Adrenal gland (tissue), 12 donors: Measurements from ENCODE around the gene LCN1. TPM values are rescaled to one million over a fixed set of nuclear protein-coding genes. Genes with fewer than 3 reads are reported as not detected.

Experiments used
- DNase-seq, 7 donors: peaks; one replicate each; pipeline ENCODE4 v3.0.0-alpha.2; 2019 to 2020
- H3K27ac ChIP-seq, 5 donors: fragments of 200-600 bp; sonication (generic) in 4 of 5; 1 replicate in 3 of 5; 2 replicates in 2 of 5; pipeline versions ENCODE4 v1.5.1 to v1.8.0; 2016 to 2020; ENCODE audit warnings: mild to moderate bottlenecking in 1 of 5
- H3K27me3 ChIP-seq: fragments of 200-600 bp; 2 replicates; pipeline ENCODE4 v1.8.0; 2021
- H3K36me3 ChIP-seq, 2 donors: fragments of 200-600 bp; replicated peaks in 1 of 2; 1 replicate in 1 of 2; 2 replicates in 1 of 2; pipeline versions ENCODE4 v1.5.1 to v1.8.0; 2018 to 2022
- H3K4me1 ChIP-seq, 2 donors: fragments of 200-600 bp; replicated peaks in 1 of 2; 1 replicate in 1 of 2; 2 replicates in 1 of 2; pipeline versions ENCODE4 v1.5.1 to v1.8.0; 2018 to 2021
- H3K4me3 ChIP-seq, 4 donors: fragments of 200-600 bp; sonication (generic) in 3 of 4; one replicate each; pipeline ENCODE4 v1.5.1; 2016 to 2018
- H3K9me3 ChIP-seq, 3 donors: fragments of 200-600 bp; sonication (generic) in 1 of 3; replicated peaks in 1 of 3; 1 replicate in 2 of 3; 2 replicates in 1 of 3; pipeline versions ENCODE4 v1.5.1 to v1.8.0; 2016 to 2021
- POLR2A ChIP-seq, 2 donors: fragments of 450-650 bp; IDR thresholded peaks; one replicate each; pipeline ENCODE4 v1.6.1; 2017; ENCODE audit warnings: antibody characterized with exemption in 2 of 2, mild to moderate bottlenecking in 2 of 2, moderate library complexity in 1 of 2
- WGBS, 4 donors: extraction: QIAGEN DNeasy Blood & Tissue Kit in 2 of 4; methylation state at CpG; one replicate each; pipeline versions ENCODE4 v1.1.5 to v1.1.7; 2013 to 2017; 5-methylcytosine and 5-hydroxymethylcytosine counted together
- intact Hi-C, 2 donors: fragments of 100-400 bp; cut with DNase I; formaldehyde crosslinking; loops; one replicate each; pipeline versions ENCODE4 v1.14.1 to v1.15.0; 2022 to 2023
- polyA plus RNA-seq, 3 donors: library from polyadenylated mRNA; stranded (reverse); fragments of 200-250 nt in 2 of 3; fragments of 350-450 nt in 1 of 3; fragmentation: Illumina TruSeq in 1 of 3; extraction: RNeasy Lipid Tissue Mini Kit (QIAGEN cat#74804) in 1 of 3; gene quantifications; one replicate each; pipeline ENCODE4 v1.2.3, GENCODE V29; 2013 to 2014
- total RNA-seq, 9 donors: library from RNA; depleted of rRNA in 4 of 9; stranded (reverse); fragments of >200 nt in 4 of 9; fragments of 120-200 nt in 1 of 9; fragmentation: NEBNext Ultra II Directional in 1 of 9; extraction: Animal tissue kit (Norgen Biotek cat#: 25700) in 1 of 9; gene quantifications; one replicate each; pipeline versions ENCODE4 v1.1.0 to v1.2.4, GENCODE V29; 2013 to 2023
- TF ChIP-seq, protein P1 (sequence below), 6 experiments: fragments of 450-650 bp in 4 of 6; fragments of 200-600 bp in 2 of 6; sonication (generic) in 1 of 6; IDR thresholded peaks; 1 replicate in 5 of 6; 2 replicates in 1 of 6; pipeline versions ENCODE4 v1.5.1 to v1.8.0; 2016 to 2021; ENCODE audit warnings: antibody characterized with exemption in 6 of 6, mild to moderate bottlenecking in 2 of 6, moderate library complexity in 1 of 6
- donor health status: healthy with polysubstance abuse.
- donor health status: Bipolar disorder and iron deficiency.
- donor health status: DM: yes; HTN: yes; CAD: no.
- donor health status: DM: no; HTN: no; CAD: no.
- donor health status: DM: no; HTN: no; CAD: no.
- donor health status: DM: yes; HTN: yes; CAD: no.

LCN1 gene
- total and polyA plus RNA-seq, 12 donors, result not detected

DNA sequence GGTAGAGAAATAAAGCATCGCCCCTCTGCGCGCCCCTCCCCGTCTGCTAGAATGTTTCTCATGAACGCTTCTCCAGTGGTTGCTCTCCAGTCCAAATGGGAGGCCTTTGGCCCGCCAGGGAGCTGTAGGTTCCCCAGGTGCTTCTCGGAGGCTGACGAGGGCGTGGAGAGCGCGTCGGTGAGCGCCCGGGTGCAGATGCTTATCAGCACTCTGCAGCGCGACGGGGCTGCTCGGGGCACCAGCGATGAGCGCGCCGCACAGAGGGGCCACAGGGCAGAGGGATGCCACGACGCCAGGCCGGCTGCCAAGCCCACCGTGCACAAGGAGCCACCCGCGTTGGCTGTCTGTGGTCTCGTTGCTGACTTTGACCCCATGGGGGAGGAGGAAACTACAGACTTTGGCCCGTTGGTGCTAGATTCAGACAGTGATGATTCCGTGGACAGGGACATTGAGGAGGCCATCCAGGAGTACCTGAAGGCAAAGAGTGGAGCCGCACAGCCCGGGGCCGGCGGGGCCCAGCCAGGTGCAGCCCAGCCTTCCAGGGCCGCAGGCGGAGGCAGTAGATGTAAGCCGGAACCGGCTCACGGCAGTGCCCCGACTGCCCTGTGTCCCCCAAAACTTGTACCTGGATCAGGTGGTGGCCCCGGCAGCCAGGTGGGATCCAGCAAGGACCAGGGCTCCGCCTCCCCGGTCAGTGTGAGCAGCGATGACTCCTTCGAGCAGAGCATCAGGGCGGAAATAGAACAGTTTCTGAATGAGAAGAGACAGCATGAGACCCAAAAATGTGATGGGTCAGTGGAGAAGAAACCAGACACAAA is 36.6 kb upstream of the LCN1 start:
- 93 to 98% (median 95%) methylated on average over 34 to 47 of the region's 47 CpGs for WGBS, 4 donors
- no peak for DNase-seq

DNA sequence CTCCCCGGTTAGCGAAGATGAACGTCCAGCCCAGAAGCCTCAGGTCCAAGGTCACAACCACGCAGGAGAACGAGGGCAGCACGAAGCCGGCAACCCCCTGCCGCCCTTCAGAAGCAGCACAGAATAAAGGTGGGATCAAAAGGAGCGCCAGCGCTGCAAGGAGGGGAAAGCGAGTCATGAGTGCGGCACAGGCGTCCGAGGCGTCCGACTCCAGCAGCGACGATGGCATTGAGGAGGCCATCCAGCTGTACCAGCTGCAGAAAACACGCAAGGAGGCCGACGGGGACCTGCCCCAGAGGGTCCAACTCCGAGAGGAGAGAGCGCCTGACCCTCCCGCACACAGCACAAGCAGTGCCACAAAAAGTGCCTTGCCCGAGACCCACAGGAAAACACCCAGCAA is 35.9 kb upstream of the LCN1 start:
- Histone ChIP-seq H3K27me3 (no peaks in the 10 kb centered on the region), H3K36me3 (peaks cover 0 to 41% of the 10 kb centered on the region in 2 donors), H3K4me1 (peaks cover 0 to 10% of the 10 kb centered on the region in 2 donors), H3K9me3 (no peaks in the 10 kb centered on the region), H3K4me3 (no peak overlapping the region), H3K27ac (no peak overlapping the region)
- no peak for DNase-seq
- TF ChIP-seq POLR2A (IDR thresholded peaks at IDR 0.05), result no peak
- TF ChIP-seq, protein P1, sequence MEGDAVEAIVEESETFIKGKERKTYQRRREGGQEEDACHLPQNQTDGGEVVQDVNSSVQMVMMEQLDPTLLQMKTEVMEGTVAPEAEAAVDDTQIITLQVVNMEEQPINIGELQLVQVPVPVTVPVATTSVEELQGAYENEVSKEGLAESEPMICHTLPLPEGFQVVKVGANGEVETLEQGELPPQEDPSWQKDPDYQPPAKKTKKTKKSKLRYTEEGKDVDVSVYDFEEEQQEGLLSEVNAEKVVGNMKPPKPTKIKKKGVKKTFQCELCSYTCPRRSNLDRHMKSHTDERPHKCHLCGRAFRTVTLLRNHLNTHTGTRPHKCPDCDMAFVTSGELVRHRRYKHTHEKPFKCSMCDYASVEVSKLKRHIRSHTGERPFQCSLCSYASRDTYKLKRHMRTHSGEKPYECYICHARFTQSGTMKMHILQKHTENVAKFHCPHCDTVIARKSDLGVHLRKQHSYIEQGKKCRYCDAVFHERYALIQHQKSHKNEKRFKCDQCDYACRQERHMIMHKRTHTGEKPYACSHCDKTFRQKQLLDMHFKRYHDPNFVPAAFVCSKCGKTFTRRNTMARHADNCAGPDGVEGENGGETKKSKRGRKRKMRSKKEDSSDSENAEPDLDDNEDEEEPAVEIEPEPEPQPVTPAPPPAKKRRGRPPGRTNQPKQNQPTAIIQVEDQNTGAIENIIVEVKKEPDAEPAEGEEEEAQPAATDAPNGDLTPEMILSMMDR (IDR thresholded peaks at IDR 0.05), result no peak
- WGBS, 4 donors, result 87 to 94% (median 94%) methylated on average over 19 to 25 of the region's 25 CpGs
- intact Hi-C loops, result no loop called here

More for the DNA sequence above, 36.6 kb upstream of the LCN1 start:
- no peaks in the 10 kb centered on the region for H3K27me3 ChIP-seq
- TF ChIP-seq POLR2A (IDR thresholded peaks at IDR 0.05), result no peak
- TF ChIP-seq, protein P1 (IDR thresholded peaks at IDR 0.05), result no peak
- H3K27ac ChIP-seq, result no peak overlapping the region
- no peaks in the 10 kb centered on the region for H3K9me3 ChIP-seq
- intact Hi-C loops, result no loop called here
- peaks cover 0 to 41% of the 10 kb centered on the region in 2 donors for H3K36me3 ChIP-seq
- H3K4me3 ChIP-seq, result no peak overlapping the region
- H3K4me1 ChIP-seq, result peaks cover 0 to 10% of the 10 kb centered on the region in 2 donors

DNA sequence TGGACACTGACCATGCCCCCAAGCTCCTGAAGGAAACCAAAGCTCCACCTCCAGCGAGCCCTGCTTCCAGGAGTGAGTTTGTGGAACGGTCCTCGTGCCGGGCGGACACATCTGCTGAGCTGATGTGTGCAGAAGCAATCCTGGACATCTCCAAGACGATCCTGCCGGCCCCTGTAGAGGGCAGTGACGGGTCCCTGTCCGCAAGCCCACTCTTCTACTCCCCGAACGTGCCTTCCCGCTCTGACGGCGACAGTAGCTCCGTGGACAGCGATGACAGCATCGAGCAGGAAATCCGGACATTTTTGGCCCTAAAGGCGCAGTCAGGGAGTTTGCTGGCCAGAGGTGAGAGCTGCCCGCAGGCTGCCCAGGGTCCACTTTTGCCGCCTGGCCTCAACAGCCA is 35.4 kb upstream of the LCN1 start:
- Histone ChIP-seq H3K27ac (no peak overlapping the region), H3K27me3 (no peaks in the 10 kb centered on the region), H3K36me3 (peaks cover 0 to 41% of the 10 kb centered on the region in 2 donors), H3K9me3 (no peaks in the 10 kb centered on the region), H3K4me1 (peaks cover 0 to 5% of the 10 kb centered on the region in 2 donors), H3K4me3 (no peak overlapping the region)
- no peak for DNase-seq
- 90 to 93% (median 92%) methylated on average over 14 to 21 of the region's 21 CpGs for WGBS, 4 donors
- intact Hi-C loops, result no loop called here
- no peak for TF ChIP-seq POLR2A (IDR thresholded peaks at IDR 0.05)

DNA sequence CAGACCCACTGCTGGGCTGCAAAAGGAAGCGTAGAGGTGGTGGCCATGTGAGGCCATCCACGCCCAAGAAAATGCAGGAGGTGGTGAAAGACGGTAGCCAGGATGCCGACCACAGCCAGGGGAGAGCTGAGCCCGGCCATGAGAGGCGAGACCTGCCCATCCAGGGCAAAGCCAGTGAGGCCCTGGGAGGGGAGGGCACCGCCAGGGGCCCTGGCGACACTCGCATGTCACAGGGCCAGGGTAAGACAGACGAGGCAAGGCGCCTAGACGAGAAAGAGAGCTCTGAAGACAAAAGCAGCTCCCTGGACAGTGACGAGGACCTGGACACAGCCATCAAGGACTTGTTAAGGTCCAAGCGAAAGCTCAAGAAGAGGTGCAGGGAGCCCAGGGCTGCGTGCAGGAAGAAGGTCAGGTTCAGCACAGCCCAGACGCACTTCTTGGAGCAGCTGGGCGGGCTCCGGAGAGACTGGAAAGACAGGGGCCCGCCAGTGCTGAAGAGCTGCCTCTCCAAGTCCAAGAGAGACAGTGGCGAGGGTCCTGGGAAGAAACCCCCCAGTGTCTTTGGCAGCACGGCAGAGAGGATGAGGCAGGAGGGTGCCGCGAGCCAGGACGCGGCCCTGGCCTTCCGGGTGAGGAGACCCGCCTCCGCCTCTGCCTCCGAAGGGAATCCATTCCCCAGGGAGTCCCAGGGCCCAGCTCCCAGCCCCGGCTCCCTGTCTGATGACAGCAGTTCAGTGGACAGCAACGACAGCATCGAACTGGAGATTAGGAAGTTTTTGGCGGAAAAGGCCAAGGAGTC is 34.8 kb upstream of the LCN1 start:
- WGBS, 4 donors, result 89 to 95% (median 93%) methylated on average over 26 to 33 of the region's 33 CpGs
- Histone ChIP-seq H3K27me3 (no peaks in the 10 kb centered on the region), H3K4me3 (no peak overlapping the region), H3K4me1 (no peaks in the 10 kb centered on the region), H3K27ac (no peak overlapping the region), H3K36me3 (peaks cover 0 to 41% of the 10 kb centered on the region in 2 donors), H3K9me3 (no peaks in the 10 kb centered on the region)
- TF ChIP-seq, protein P1 (IDR thresholded peaks at IDR 0.05), result no peak
- no peak for TF ChIP-seq POLR2A (IDR thresholded peaks at IDR 0.05)
- no peak for DNase-seq
- intact Hi-C loops, result no loop called here
